Activated CD4-positive, CD25-positive, alpha-beta regulatory T cell (primary cell): ENCODE results near the gene CRADD.
"Not testable (repeated sequence)": the region's sequence is repeated elsewhere in the genome, so short reads cannot be mapped to it uniquely, and the experiment has no call there.

ENCODE experiments used
- DNase-seq, 4 experiments: peaks; one replicate each; lab custom pipeline; 2025; lab: John Stamatoyannopoulos, UW

The CRADD gene

GRCh38 chr12:93757792-93758694 lies 80.9 kb downstream of the CRADD start:
- no peak for DNase-seq

GRCh38 chr12:93758801-93759373 lies 81.7 kb downstream of the CRADD start:
- no peak for DNase-seq

- DNase-seq: no peak
Observed at GRCh38 chr12:93759512-93760081, 82.4 kb downstream of the CRADD start.

GRCh38 chr12:93760275-93760875 lies 83.2 kb downstream of the CRADD start:
- DNase-seq: no peak

GRCh38 chr12:93762059-93762719 lies 85.0 kb downstream of the CRADD start:
- no peak for DNase-seq

GRCh38 chr12:93762912-93763553 lies 85.9 kb downstream of the CRADD start:
- no peak for DNase-seq

GRCh38 chr12:93763746-93764147 lies 86.6 kb downstream of the CRADD start:
- DNase-seq: no peak

- no peak for DNase-seq
Observed at GRCh38 chr12:93766371-93766770, 89.2 kb downstream of the CRADD start.

GRCh38 chr12:93766796-93767523 lies 89.8 kb downstream of the CRADD start:
- no peak for DNase-seq

GRCh38 chr12:93767524-93767863 lies 90.3 kb downstream of the CRADD start:
- no peak for DNase-seq

GRCh38 chr12:93772003-93772700 lies 95.0 kb downstream of the CRADD start:
- DNase-seq: no peak

GRCh38 chr12:93773122-93773871 lies 96.1 kb downstream of the CRADD start:
- DNase-seq: peak in 2 of 4 experiments; percentile 12 to 41

- DNase-seq: no peak
Observed at GRCh38 chr12:93776581-93777018, 99.4 kb downstream of the CRADD start.

GRCh38 chr12:93777254-93777653 lies 100.1 kb downstream of the CRADD start:
- DNase-seq: no peak

GRCh38 chr12:93778306-93778705 lies 101.1 kb downstream of the CRADD start:
- no peak for DNase-seq

- DNase-seq: no peak
Observed at GRCh38 chr12:93778766-93779165, 101.6 kb downstream of the CRADD start.

- DNase-seq: no peak
Observed at GRCh38 chr12:93780101-93780641, 103.0 kb downstream of the CRADD start.

GRCh38 chr12:93780886-93781285 lies 103.7 kb downstream of the CRADD start:
- DNase-seq: not testable (repeated sequence)

GRCh38 chr12:93781961-93782360 lies 104.8 kb downstream of the CRADD start:
- DNase-seq: not testable (repeated sequence)
